NCI-H510A (cell line): ENCODE measurements around the gene TSHZ2.
A peak's percentile ranks its signal among the peaks of the same experiment; 100 is the strongest.

Experiments used
- DNase-seq: peaks from one replicate; lab custom pipeline; 2025; lab: John Stamatoyannopoulos, UW

TSHZ2 gene

DNA sequence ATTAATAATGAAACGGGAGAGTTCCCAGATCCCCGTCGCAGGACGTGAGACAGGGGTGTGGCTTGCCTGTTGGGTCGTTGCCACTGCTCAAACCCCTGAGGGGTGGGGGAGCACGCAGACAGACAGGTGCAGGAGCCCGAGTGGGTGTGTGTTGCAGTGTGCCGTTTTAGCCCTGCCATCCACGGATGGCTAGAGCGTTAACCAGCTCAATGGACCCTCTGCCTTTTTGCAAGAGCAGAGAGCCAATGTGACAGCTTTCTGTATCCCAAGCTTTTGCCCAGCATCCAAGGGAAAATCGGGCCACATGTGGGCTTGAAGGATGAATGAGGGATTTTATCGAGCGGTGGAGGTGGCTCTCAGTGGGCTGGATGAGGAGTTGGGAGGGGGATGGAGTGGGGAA, 237.9 kb downstream of the TSHZ2 start:
- no peak for DNase-seq

DNA sequence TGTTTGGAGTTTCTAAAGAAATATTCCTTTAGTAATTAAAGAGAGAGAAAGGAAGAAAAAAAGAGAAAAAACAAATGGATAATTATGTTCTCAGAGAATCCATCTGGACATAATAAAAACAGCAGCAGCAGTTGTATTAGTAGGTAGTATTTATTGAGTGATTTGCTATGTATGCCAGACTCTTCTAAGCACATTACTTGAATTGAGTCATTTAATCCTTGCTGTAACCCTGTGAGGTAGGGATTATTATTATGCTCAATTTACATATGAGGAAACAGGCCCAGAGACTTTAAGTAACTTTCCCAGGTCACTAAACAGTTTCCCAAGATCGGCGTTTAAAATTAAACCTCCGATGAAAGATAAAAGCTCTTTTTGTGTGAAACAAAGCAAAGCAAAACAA, 238.8 kb downstream of the TSHZ2 start:
- no peak for DNase-seq

DNA sequence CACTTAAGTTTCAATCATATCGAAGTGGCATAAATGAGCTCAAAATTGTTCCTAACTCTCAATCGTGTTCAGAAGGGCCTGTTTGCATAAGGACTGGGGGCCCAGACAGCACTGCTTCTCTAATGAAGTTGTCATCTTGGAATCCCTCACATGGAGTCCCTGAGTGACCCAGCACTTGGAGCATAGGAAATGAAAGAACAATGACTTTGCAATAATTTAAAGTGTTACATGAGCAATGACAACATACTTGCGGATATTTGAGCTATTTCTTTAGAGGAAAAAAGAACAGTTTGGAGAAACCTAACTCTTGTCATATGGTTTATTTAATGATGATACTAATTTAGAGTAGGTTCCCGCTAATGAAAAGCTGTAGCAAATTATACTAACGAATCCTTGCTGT, 239.9 kb downstream of the TSHZ2 start:
- no peak for DNase-seq

DNA sequence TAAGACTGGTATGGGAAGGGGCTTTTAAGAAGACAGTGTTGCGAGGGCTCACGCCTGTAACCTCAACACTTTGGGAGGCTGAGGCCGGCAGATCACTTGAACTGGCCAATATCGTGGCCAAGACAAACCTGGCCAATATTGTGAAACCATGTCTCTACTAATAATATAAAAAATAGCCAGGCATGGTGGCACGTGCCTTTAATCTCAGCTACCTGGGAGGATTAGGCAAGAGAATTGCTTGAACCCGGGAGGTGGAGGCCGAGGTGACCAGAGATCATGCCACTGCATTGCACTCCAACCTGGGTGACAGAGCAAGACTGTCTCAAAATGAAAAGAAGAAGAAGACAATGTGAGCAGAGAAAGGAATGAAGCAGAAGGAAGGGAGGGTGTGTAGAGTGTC, 242.2 kb downstream of the TSHZ2 start:
- no peak for DNase-seq

DNA sequence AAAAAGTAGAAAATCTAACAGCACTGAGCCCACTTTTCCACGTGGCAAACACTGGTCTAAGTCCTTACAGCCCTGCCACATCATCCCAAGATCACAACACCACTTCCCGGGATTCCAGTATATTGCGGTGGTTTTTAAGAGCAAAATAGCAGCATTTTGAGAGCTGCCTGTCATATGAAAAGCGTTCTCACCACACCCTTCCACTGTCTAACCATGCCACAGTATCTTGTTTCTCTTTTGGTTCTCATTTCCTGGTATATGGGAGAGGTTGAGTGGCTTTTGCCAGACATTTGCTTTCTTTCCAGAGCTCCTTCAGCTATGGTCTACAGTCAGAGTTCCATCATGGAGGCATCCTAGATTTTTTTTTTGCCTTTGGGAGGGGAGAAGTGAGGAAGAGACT, 243.0 kb downstream of the TSHZ2 start:
- DNase-seq: no peak

DNA sequence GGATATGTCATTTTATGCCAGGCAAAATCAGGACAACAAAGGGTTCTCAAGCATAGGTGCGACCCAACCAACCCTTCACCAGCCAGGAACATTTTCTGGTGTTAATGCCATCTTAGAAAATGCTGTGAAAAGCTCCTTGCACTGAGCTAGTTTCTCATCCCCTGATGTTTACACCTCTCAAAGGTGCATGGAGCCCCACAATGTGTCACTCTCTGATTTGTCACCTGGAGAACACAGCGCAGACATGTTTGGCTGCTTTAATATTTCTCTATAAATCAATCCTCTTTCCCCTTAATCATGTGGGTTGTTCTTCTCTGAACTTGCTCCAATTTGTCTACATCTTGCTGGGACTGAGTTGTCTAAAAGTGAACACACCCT, 244.3 kb downstream of the TSHZ2 start:
- no peak for DNase-seq

DNA sequence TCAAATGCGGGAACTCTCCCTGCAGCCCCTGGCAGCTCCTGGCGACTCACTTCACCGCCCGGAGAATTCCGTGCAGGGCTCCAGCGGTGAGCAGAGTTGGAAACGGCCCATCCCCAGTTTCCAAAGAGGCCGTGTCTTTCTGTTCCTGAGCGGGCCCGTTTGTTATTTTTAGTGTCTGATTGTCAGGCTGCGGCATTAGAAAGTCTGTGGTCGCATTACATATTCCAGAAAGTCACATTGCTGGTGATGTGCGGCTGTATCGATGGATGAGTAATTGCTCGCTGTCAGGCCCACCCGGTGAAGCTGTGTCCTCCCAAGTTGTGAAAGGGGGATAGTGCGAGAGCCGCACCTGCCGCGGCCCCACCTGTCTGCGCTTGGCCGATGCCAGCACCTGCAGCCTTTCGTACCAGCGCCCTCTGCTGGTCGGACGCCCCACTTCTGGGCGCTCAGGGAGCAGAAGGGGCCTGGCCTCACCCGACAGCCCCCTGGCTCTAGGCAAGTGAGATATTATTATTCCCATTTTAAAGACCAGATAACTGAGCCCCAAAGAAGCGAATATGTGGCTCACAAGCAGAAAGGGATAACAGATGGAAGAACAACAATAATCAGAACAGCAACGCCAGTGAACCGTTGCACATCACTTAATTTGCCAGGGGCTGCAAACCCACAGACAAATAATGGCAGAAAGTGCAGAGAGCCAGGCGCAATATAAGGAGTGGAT, 244.9 kb downstream of the TSHZ2 start:
- peak; percentile 37 for DNase-seq

DNA sequence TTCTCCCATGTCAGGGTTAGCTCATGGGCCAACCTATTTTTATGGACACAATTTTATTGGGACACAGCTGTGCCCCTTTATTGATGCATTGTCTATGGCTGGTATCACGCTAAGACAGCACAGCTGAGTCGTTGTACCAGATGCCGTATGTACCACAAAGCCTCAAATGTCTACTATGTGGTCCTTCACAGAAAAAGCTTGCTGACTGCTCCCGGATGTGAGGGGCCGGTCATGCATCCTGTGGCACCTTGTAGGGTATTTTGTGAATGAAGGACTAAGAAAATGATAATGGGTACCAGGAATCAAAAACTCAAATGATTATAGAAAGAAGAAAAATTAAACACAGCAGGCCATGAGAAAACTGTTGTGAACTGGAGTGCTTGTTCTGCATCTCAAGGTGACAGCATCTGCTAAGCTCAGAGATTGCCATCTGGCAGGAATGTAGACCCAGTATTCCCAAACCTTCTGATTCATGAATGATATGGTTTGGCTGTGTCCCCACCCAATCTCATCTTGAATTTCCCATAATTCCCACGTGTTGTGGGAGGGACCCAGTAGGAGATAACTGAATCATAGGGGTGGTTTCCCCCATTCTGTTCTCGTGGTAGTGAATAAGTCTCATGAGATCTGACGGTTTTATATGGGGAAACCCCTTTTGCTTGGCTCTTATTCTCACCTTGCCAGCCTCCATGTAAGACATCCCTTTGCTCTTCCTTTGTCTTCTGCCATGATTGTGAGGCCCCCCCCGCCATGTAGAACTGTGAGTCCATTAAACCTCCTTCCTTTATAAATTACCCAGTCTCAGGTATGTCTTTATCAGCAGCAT, 248.5 kb downstream of the TSHZ2 start:
- DNase-seq: no peak

DNA sequence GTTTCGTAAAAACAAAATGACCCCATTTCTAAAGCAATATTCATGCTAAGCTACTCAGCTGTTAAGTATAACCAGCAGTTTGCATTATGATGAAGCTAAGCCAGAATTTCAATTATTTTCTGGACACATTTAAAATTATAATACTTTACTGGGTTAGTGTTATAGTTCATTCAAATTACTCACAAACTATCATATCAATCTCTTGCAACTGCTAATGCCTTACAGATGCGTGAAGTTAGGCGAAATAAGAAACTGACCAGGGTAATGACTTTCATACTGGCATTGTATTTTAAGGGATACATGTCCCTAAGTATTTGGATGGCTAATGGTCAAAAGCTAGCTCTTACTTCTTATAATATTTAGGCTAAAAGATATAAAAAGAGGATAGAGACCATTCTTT, 249.6 kb downstream of the TSHZ2 start:
- no peak for DNase-seq

DNA sequence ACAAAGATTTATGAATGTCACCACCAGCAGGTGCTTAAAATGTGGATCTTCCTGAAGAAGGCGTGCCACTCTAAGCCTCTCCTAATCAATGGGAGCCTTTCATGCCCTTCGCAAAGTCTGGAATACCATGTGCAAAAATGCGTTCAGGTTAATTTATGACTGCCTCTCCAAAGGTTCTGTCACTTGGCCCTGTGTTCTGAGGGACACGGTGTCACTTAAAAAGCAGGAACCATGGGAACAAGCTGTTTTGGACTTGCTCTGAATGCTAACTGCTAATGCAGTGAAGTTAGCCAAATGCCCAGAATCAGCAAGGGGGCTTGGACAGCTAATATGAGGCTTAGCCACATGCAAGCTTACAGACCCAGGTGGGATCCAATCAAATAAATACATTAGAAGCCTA, 250.3 kb downstream of the TSHZ2 start:
- DNase-seq: no peak

DNA sequence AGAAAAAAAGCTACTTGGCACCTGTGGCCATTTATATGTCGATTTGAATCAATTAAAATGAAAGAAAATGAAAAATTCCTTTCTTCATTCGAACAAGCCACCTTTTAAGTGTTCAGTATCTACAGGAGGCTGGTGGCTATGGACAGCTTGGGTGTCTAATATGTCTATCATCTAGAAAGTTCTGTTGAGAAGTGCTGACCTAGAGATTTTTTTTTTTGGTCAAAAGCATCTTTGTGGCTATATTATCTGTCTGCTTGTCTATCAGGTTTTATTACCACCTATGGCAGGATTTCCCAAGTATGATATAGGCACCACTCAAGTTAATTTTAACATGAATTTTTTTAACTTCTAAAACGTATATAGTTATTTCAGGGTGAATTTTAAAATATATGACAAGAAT, 250.8 kb downstream of the TSHZ2 start:
- no peak for DNase-seq

DNA sequence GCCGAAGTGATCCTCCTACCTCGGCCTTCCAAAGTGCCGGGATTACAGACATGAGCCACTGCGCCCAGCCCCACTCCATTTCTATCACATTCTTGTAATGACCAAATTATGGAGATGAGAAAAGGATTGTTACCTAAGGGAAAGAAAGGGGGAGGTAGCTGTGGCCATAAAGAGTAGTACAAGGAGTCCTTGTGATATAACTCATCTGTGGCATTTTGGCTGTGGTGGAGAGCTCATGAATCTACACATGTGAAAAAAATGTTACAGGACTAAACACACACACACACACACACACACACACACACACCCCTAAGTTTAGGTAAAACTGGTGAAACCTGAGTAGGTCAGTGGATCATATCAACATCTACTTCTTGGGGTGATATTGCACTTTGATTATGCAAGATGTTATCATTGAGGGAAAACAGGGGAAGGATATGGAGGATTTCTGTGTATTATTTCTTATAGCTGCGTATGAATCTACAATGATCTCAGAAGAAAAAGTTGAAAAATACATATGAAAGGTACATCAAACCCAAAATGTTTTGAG, 251.5 kb downstream of the TSHZ2 start:
- DNase-seq: no peak

DNA sequence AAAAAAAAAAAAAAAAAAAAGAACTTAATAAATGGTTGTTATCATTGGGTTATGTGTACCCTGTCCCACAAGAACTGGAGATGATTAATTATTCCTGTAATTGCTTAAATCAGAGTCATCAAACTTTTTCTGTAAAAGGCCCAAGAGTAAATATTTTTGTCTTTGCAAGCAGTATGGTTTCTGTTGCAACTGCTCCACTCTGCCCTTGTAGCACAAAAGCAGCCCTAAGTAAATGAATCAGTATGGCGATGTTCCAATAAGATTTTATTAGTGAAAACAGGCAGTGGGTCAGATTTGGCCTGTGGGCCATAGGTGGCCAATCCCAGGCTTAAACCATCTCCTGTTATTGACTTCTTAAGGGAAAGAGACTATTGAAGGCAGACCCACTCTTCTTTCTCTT, 252.7 kb downstream of the TSHZ2 start:
- no peak for DNase-seq

DNA sequence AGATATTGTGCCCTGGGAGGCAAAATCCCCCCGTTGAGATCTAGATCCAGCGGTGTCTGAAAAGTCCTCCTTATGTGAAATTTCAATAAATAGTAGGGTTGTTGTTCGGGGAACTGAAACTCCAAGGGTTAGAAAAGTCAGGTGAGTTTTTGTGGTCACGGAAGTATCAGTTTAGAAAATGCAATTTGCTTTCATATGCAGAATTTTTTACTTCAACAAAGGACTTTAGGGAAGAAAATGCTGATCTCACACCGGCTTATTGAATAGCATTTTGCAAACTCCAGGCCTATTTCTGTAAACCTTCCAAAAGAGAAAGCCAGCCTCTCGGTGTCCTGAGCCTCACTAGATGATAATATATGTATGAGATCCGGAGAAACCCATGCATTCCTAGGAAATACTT, 254.7 kb downstream of the TSHZ2 start:
- DNase-seq: no peak

DNA sequence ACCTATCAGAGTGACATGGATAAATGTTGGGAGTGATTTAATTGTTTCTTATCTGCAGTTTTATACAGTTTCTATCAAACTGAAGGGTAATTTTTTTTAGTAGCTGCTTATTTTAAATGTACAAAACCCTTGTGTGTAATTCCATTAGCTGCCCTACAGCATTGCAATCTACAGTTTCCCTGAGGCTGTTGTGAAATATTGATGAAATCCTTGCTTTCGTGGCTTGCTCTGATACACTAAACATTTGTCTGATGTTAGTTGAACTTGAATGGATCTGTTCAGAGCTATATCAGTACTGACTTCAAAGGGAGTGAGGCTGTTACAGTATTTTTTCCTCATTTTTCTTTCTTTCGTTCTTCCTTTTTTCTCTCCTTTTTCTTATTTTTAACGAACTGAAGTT, 255.4 kb downstream of the TSHZ2 start:
- no peak for DNase-seq

DNA sequence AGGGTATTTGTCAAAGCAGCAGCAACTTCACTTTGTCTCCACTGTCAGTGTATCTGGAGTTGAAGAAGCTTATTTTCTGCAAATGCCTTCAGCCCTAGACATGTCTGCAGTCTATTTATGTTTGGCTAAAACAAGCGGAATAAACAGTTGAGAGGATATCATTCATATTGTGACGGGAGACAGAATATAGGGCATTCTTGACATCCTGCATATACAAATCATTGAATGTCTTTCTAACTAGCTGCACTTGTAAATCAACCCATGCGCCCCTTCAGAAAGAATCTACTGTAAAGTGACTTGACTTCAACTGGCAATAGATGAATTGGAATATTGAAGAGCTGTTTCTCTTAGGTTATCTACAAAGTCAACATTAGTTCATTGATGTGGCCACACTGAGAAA, 258.9 kb downstream of the TSHZ2 start:
- DNase-seq: no peak

DNA sequence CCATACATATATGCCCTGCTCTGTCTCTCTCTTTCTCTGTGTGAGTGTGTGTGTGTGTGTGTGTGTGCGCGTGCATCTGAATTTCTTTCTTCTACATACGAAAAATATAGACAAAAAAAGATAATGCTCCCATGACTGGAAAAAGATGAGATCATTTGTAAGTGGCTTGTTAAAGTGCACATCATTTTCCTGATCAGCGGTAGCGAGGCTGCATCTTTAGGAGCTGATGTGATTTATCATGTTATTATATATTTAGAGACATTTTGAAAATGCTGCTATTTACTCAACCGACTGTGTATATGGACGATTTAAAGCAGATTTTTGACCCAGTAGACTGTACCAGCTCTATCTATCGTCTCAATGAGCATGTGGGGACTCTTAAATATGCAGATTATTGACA, 265.3 kb downstream of the TSHZ2 start:
- no peak for DNase-seq

DNA sequence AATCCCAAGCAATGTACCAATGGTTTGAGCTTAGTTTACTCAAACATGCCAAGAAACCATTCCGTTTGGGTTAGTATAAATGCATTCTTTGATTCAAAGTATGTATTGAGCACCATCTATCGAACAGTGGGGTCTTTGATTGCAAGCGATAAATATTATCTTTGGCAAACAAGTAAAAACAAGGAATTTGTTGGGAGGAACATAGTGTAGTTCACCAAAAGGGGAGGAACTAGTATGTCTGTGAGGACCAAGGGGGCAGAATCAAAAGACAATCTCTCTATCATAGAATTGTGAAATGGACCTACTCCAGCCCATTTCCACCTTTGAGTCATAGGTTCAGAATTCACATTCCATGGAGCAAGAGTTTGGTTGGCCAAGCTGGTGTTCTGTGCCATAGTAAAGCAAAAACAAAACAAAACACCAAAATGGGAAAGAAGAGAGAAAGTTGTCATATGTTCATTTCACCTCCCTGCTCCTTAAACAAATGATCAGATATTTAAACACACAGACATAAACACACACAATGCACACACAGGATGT, 266.0 kb downstream of the TSHZ2 start:
- no peak for DNase-seq

DNA sequence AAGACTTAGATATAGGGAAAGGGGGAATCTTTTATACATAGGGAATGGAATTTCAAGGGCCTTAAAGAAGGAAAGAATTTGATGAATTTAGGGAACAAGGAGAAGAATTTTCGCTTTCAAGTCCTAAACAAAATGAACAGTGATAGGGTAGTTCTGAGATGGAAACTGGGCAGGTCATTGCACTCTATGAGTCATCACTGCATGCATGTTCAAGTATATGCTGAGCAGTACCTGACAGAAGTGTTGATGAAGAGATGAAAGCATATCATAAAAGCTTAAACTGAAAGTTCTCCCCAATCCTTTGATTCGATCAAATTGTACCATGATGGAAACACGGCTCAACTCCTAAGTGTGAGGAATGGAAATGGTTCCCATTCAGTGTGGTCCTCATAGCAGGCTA, 271.0 kb downstream of the TSHZ2 start:
- no peak for DNase-seq

DNA sequence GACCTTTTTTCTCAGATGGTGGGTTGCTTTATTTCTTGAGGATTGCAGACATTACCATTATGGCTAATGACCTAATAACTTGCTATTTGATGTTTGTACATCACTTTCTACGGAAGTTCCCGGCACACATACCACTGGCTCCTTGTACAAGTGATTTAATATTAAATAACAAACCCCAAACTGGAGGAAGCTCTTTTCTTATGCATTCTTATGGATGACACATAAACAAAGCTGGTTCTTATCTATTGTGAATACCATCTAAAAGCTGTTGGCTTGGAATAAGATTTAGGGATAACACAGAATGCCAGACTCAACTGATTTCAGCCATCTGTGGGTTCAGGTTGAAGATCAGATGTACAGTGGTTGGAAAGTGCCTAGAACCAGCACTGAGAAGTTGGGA, 272.6 kb downstream of the TSHZ2 start:
- DNase-seq: no peak

DNA sequence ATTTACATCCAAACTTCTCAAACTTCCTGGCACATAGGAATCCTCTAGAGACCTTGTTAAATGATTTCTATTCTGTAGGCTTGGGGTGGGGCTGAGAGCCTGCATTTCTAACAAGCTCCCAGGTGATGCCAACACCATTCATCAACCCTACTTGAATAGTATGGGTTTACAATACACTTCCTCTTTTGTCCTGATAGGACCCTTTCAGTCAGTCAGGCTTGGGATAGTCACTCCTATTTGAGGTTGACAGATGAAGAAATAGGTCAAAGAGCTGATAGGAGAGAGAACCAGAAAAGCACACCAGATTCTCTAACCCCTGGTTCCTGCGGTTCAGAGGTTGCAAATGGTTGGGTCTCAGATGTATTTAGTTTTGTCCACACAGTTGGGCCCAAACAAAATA, 273.4 kb downstream of the TSHZ2 start:
- DNase-seq: no peak

DNA sequence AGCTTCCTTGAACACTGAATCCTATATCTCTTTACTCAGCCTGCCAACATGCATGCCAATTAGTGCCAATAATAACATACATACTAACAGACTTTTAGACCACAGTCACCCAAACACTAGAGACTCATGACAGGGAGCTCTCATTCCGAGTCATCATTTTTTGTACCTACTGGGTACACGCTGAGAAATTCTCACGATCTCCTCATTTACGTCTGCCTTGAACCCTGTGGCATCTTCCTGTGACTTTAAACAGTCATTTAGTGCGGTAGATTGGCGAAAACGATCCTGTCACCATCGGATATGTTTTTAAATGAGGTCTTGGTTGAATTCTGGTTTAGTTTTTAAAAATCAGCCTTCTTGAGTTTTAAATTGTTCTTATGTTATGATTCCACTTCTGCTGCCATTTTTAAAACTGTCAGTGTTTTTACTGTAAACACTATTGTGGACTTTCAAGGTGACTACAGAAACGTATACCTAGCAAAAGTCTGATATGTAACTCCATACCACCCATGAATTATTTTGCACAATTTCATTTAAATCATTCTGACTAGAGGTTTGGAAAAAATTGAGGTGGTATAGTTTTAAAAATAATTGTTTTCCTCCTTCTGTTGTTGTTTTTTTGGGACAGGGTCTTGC, 275.4 kb downstream of the TSHZ2 start:
- DNase-seq: no peak

DNA sequence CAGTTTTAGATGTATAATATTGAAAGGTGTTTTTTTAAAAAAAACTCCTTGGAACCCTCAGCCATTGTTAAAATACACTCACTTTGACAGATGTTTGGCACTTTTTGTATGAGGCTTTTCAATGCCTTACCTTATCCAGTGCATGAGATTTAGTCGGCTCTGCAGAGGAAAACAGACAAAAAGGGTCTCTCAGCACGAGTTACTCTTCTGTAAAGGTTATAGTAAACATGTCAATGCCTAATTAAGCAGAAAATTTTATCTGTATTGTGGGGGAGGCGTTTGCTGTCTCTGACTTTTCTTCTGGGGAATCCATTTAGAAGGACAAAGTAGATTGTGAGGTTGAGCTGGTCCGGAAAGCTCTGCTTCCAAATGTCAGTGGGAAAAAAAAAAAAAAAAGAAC, 278.3 kb downstream of the TSHZ2 start:
- DNase-seq: no peak
